Fibroblast of pulmonary artery (primary cell): ENCODE data around the gene SYNGR3.

Source experiments
- DNase-seq: peaks from one replicate; pipeline ENCODE4 v3.0.0-alpha.2; 2010; ENCODE audit warnings: low read depth
- H3K4me3 ChIP-seq: replicated peaks from 2 replicates; pipeline ENCODE4 v1.5.1; 2011; ENCODE audit warnings: low read depth, mild to moderate bottlenecking, control low read depth, low read length, moderate library complexity
- TF ChIP-seq, protein P1 (sequence below): IDR thresholded peaks from 2 replicates; pipeline ENCODE4 v1.5.1; 2011; ENCODE audit warnings: mild to moderate bottlenecking, control low read depth, low read length, inconsistent platforms; ENCODE audit errors: missing control alignments

The SYNGR3 gene, protein sequence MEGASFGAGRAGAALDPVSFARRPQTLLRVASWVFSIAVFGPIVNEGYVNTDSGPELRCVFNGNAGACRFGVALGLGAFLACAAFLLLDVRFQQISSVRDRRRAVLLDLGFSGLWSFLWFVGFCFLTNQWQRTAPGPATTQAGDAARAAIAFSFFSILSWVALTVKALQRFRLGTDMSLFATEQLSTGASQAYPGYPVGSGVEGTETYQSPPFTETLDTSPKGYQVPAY

DNA sequence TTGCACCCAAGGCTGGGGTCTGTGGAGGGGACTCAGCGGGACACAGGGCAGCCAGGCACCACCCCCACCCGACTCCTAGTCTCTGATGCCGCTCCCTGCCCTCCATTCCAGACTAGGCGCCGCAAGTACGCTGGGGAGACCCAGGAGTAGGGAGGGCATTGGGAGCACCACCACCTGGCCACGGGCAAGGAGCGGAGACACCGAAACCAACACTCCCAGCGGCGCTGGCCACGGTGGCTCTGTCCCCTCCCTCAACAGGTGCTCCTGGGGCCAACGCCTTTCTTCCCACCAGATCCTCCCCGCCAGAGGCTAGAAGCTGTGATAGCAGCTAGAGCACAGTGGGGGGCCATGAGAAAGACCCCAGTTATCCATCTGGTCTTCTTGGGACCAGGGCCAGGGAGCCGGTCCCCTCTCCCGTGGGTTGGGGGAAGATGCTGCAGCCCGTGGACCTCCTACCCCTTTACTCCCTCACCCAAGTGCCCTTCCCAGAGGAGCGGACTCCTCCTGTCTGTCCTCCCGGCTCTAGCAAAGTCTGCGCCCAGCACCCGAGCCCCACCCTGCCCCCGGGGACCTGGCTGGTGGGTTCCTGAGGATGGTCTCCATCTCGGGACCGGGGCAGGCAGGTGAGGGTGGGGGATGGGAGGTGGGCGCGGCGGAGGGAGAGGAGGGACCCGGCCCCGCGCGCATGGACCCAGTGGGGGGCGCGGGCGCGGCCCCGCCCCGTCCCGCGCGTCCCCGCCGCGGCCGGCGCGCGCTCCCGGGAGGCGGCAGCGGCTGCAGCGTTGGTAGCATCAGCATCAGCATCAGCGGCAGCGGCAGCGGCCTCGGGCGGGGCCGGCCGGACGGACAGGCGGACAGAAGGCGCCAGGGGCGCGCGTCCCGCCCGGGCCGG, at the start of gene SYNGR3:
Gene SYNGR3 (plus strand): TSS at position 762 of the 892 bp plus-strand sequence. CDS start 133 bp downstream, outside the sequence.
- DNase-seq, result no peak
- TF ChIP-seq, protein P1, sequence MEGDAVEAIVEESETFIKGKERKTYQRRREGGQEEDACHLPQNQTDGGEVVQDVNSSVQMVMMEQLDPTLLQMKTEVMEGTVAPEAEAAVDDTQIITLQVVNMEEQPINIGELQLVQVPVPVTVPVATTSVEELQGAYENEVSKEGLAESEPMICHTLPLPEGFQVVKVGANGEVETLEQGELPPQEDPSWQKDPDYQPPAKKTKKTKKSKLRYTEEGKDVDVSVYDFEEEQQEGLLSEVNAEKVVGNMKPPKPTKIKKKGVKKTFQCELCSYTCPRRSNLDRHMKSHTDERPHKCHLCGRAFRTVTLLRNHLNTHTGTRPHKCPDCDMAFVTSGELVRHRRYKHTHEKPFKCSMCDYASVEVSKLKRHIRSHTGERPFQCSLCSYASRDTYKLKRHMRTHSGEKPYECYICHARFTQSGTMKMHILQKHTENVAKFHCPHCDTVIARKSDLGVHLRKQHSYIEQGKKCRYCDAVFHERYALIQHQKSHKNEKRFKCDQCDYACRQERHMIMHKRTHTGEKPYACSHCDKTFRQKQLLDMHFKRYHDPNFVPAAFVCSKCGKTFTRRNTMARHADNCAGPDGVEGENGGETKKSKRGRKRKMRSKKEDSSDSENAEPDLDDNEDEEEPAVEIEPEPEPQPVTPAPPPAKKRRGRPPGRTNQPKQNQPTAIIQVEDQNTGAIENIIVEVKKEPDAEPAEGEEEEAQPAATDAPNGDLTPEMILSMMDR, result no peak
- no peak within 1 kb of the TSS for H3K4me3 ChIP-seq

DNA sequence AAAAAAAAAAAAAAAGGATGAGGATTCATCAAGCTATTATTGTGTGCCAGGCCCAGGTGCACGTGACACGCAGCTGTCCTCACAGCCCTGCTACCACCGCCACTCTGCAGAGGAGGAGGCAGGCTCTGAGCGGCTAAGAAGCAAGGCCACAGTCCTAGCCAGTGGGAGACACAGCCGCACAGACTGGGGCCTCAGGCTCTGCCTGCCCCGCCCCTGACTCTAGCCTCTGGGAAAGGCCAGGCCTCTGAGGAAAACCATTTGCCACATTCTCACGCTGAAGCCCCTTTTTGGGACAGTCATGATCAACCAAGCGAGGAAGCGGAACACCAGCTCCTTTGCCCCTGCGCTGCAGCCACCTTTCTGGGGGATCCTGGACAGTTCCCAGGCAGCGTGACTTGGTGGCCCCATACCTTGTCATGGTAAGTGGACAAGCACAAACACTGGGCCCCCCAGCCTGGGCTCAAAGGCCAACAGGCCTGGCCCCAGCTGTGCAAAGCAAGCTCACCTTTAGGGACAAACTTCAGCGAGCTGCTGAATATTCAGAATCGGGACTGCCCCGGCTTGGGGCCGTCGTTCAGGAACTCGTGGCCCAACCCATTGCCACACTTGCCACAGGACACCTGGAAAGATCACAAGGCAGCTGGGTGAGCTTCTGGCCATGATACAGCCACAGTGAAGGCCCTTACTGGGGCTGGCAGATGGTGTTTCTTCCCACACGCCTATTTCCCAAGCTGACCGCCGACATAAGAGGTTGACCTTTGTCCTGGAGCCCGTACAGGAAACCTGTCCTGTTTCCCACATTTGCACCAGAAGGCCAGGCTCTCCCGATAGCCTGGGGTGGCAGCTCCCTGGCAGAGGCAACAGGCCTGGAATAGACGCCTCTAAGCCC, 49.3 kb upstream of the SYNGR3 start:
- TF ChIP-seq, protein P1, result no peak
- DNase-seq, result no peak
- no peak overlapping the region for H3K4me3 ChIP-seq

DNA sequence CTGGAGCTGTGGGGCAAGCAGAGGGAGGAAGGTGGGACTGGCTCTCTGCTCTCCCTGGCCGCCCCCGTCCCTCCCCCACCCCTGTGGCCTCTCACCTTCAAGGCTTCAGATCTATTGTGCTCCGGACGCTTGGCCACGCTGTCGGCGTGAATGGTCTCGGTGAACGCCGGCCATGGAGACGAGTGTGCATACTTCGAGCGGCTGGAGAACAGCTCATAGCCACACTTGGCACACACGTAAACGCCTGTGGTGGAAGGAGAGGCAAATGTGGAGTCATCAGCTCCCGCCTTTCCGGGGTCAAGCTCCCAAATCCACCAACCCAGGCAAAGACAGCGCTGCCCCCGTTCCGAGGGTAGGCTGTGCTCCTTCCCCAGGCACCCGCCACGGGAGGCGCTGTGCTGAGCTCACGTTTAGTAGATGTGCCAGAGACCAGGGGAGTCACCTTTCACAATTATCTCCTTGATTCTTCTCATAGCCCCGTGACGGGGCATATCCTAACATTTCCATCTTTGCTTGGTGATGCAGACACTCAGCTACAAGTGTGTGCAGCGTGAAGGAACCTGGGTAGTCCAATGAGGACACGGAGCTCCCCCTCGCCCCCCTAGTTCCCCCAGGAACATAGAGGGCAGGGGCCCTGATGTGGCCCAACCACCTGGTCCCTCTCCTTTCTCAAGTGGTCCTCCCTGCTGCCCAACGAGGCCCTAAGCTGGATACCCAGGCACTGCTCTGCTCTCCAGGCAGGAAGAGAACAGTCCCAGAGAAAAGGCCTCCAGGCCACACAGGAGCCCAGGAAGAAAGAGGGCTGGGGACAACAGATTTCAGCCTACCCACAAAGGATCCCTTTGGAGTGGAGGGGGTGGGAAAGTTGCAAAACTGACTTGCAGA, 48.4 kb upstream of the SYNGR3 start:
- DNase-seq, result no peak
- H3K4me3 ChIP-seq, result peak overlapping the region; percentile 89
- TF ChIP-seq, protein P1, result no peak

DNA sequence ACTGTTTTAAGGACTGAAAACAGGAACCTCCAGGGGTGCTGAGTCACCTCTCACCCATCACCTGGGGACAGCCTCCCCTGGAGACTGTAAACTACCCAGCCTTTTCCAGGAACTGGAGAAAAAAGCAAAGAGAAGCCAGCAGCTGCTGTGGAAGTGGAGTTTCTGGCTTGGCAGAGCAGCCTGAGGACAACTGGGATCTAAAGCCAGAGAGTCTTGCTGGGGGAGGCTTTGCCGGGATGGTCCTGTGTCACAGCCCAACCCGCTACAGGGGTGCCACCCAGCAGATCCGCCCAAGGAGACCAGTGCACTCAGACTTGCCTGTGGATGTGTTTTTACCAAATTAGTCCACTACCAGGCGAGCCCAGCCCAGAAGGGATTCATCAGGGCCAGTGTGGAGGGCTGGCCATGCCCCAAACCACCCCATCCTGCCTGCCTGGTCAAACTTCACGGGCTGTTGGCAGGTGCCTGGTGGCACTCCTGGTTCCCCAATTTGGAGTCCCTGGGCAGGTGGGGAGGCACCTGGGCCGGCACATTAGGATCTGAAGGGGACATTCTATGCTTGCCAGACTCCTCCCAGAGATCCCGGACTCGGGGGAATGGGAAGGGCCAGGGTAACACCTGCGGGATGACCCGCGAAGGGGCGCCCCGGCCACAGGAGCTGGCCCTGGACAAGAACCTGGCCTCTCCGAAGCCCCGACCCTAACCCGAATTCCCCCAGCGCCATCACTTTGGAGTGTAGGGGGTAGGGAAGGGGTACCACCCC, 47.5 kb upstream of the SYNGR3 start:
- H3K4me3 ChIP-seq, result peak overlapping the region; percentile 89
- DNase-seq, result peak; percentile 28
- TF ChIP-seq, protein P1, result no peak

DNA sequence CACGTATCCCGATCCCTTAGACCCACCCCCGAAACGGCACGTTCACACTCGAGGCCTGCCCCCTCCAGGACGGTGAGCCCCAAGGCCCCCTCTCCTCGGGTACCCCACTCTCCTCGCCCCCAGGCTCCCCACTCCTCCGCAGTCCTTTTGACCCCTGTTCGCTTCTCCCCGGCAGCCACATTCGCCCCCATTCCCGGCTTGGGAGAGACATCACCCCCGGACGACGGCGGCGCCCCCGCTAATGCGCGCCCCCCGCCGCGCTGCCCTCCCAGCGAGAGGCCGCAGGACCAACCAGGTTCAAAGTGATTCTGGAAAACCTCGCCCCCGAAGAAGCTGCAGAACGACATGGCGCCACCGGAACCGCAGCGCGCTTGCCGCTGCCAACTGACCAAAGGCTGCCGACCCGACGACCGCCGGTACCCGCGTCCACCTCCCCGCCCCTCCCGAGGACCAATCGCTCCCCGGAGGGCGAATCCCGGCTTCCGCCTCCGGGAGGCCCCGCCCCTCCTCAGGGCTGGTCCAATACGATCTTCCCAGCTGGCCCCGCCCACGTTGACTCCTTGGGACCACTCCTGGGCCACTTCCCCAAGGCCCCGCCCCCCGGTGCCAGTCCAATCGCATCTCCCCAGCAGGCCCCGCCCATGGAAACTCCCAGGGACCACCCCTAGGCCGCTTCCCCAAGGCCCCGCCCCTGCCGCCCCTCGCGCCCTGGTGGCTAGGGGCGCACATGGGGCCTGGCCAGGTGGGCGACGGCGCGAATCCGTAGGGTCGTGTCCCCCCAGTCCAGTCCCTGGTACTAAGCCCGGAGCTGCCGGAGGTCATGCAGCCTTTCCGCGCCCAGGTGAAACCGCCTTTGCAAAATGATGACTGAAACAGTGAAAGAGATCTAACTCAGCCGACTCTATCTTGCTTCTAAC, 46.7 kb upstream of the SYNGR3 start, which contains the start of gene MSRB1:
Gene MSRB1 (minus strand): TSS at position 390 of the 917 bp plus-strand sequence. CDS start 43 bp downstream, at position 347.
- TF ChIP-seq, protein P1, result no peak
- peak within 1 kb of the TSS; percentile 89 for H3K4me3 ChIP-seq
- peak; percentile 98 for DNase-seq
